Hair follicular keratinocyte (primary cell): ENCODE results near the gene METTL27. TPM values are rescaled to one million over a fixed set of nuclear protein-coding genes. Genes with fewer than 3 reads are reported as not detected.

Experiments
- total RNA-seq: library from RNA; depleted of rRNA; stranded (reverse); fragments of >200 nt; gene quantifications from 2 replicates; pipeline ENCODE4 v1.2.3, GENCODE V29; 2015

Gene METTL27
- total RNA-seq, result 1.1 and 3.2 TPM in 2 replicates

GRCh38 chr7:73842067-73842976 is at the start of gene METTL27:
TSS of gene METTL27 (minus strand) at chr7:73842516. CDS start at chr7:73842140, 376 bp downstream.

DNA sequence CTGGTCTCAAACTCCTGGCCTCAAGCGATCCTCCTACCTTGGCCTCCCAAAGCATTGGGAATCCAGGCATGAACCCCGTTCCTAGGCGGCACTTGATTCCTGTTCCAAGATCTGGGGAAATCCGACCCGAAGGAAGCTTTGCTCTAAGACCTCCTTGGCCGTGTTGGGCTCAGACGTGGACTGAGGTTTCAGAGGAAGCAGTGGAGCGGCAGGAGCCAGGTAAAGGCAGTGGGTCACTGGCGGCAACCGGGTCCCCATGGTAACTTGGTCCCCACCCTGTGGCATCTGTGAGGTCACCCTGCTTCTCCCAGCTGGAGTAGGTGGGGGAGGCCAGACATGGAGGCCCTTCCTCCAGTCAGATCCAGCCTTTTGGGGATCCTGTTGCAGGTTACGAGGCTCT is 18.5 kb upstream of the METTL27 start, which contains the start of gene TMEM270:
Gene TMEM270, plus strand, starts transcription at position 301 of the 400 bp plus-strand sequence. Its CDS starts 36 bp downstream, at position 337.

GRCh38 chr7:73830681-73831583 is 11.4 kb downstream of the METTL27 start, which contains the start of gene CLDN4:
TSS of gene CLDN4 (plus strand) at chr7:73830996. CDS start at chr7:73831202, 206 bp downstream.

Other genes starting within 250 kb of the METTL27 start
- 0.04 TPM in 1 of 2 replicates, not detected in the other for gene MLXIPL, start 218.0 kb downstream of the METTL27 start, total RNA-seq
- gene VPS37D, start 174.7 kb downstream of the METTL27 start, total RNA-seq, result 2.3 and 2.9 TPM in 2 replicates
- 2.6 and 3.9 TPM in 2 replicates for gene DNAJC30, start 159.1 kb downstream of the METTL27 start, total RNA-seq
- gene BUD23, start 158.9 kb downstream of the METTL27 start, total RNA-seq, result 75.0 and 85.3 TPM in 2 replicates
- 10.0 and 19.6 TPM in 2 replicates for gene STX1A, start 122.8 kb downstream of the METTL27 start, total RNA-seq
- gene ABHD11, start 103.7 kb downstream of the METTL27 start, total RNA-seq, result 17.0 and 29.6 TPM in 2 replicates
- gene CLDN3, start 72.2 kb downstream of the METTL27 start, total RNA-seq, result not detected in 2 replicates
- gene CLDN4, start 11.5 kb downstream of the METTL27 start, total RNA-seq, result 0.53 and 1.5 TPM in 2 replicates
- gene TMEM270, start 18.6 kb upstream of the METTL27 start, total RNA-seq, result not detected in 2 replicates
- gene ELN, start 185.7 kb upstream of the METTL27 start, total RNA-seq, result not detected in 2 replicates
- gene LIMK1, start 241.3 kb upstream of the METTL27 start, total RNA-seq, result 19.8 and 23.8 TPM in 2 replicates